GM12878 (cell line): ENCODE measurements around the gene NDUFB7. TPM values are rescaled to one million over a fixed set of nuclear protein-coding genes. Genes with fewer than 3 reads are reported as not detected.

Experiments used
- ATAC-seq: fragments of 200-7000 bp; cut with Tn5 transposase; 3 replicates; pipeline ENCODE4 v1.9.1; 2020; ENCODE audit warnings: mild to moderate bottlenecking, moderate library complexity
- BruUV-seq: library from RNA; stranded (reverse); fragments of 400-500 nt; replicated peaks from 2 replicates; lab custom pipeline; 2021; lab: Mats Ljungman, UMichigan
- CTCF ChIA-PET: fragments of 300-600 bp; sonication (Branson Sonifier 250); formaldehyde crosslinking; extraction: SDS; loops from one replicate; lab custom pipeline; 2021; ENCODE audit warnings: inconsistent platforms; lab: Yijun Ruan, JAX
- POLR2A ChIA-PET: fragments of 350-600 bp; formaldehyde crosslinking; extraction: SDS; loops from one replicate; lab custom pipeline; 2021; ENCODE audit warnings: inconsistent platforms; lab: Charles Lee
- RAD21 ChIA-PET: fragments of 300-600 bp; sonication (Branson Sonifier 250); formaldehyde crosslinking; loops from one replicate; lab custom pipeline; 2023; ENCODE audit warnings: antibody characterized with exemption; ENCODE audit not compliant: unreplicated experiment; lab: Charles Lee
- SMC1A ChIA-PET: fragments of 300-600 bp; sonication (Branson Sonifier 250); formaldehyde crosslinking; loops from one replicate; lab custom pipeline; 2023; ENCODE audit not compliant: unreplicated experiment, uncharacterized antibody; lab: Charles Lee
- DNase-seq: peaks from one replicate; pipeline ENCODE4 v3.0.0-alpha.2; 2011; ENCODE audit warnings: low read depth, low spot score
- FAIRE-seq: peaks from 3 replicates; lab custom pipeline; 2011; peaks lifted over from hg19 to GRCh38; lab: Jason Lieb, UNC
- H2AFZ ChIP-seq: 2 replicates; pipeline ENCODE4 v1.6.0; 2011; ENCODE audit warnings: low read depth, low read length, control low read depth; ENCODE audit not compliant: control insufficient read depth
- H3K27ac ChIP-seq: 2 replicates; pipeline ENCODE4 v1.5.1; 2011; ENCODE audit warnings: control low read depth; ENCODE audit not compliant: control insufficient read depth, insufficient read depth
- H3K27me3 ChIP-seq, 2 experiments: replicated peaks in 1 of 2; 2 replicates each; pipeline versions ENCODE4 v1.6.0 to v1.6.1; 2011; ENCODE audit warnings: low read length in 1 of 2; ENCODE audit not compliant: control insufficient read depth in 2 of 2, insufficient read depth in 2 of 2
- H3K36me3 ChIP-seq, 2 experiments: 2 replicates each; pipeline ENCODE4 v1.5.1; 2011; ENCODE audit warnings: low read length in 1 of 2; ENCODE audit not compliant: control insufficient read depth in 2 of 2, insufficient read depth in 2 of 2
- H3K4me1 ChIP-seq: 2 replicates; pipeline ENCODE4 v1.6.1; 2011; ENCODE audit warnings: mild to moderate bottlenecking, low read length, moderate library complexity, mixed read lengths; ENCODE audit not compliant: control insufficient read depth, insufficient read depth
- H3K4me2 ChIP-seq: 2 replicates; pipeline ENCODE4 v1.6.0; 2011; ENCODE audit warnings: control low read depth; ENCODE audit not compliant: control insufficient read depth, insufficient read depth
- H3K4me3 ChIP-seq: fragments of 200-600 bp; sonication (generic); 2 replicates; pipeline ENCODE4 v1.5.1; 2016
- H3K79me2 ChIP-seq: 2 replicates; pipeline ENCODE4 v1.6.0; 2011; ENCODE audit warnings: low read length; ENCODE audit not compliant: control insufficient read depth, insufficient read depth
- H3K9ac ChIP-seq: 2 replicates; pipeline ENCODE4 v1.8.0; 2011; ENCODE audit warnings: low read length, control low read depth, mixed read lengths; ENCODE audit not compliant: control insufficient read depth, insufficient read depth
- H3K9me3 ChIP-seq: replicated peaks from 3 replicates; pipeline ENCODE4 v1.5.1; 2011; ENCODE audit warnings: mild to moderate bottlenecking, low read length; ENCODE audit not compliant: control insufficient read depth, insufficient read depth
- H4K20me1 ChIP-seq: 2 replicates; pipeline ENCODE4 v1.6.0; 2011; ENCODE audit not compliant: control insufficient read depth, insufficient read depth
- EED ChIP-seq: sonication (generic); IDR thresholded peaks from 2 replicates; pipeline ENCODE4 v1.6.1; 2016; ENCODE audit warnings: antibody characterized with exemption, low read depth
- HDAC2 ChIP-seq: fragments of 200-600 bp; sonication (generic); IDR thresholded peaks from 2 replicates; pipeline ENCODE4 v1.6.1; 2017
- HDAC6 ChIP-seq: fragments of 200-600 bp; sonication (generic); IDR thresholded peaks from one replicate; pipeline ENCODE4 v1.8.0; 2017; ENCODE audit warnings: antibody characterized with exemption; ENCODE audit not compliant: unreplicated experiment
- MXI1 ChIP-seq: fragments of 150-350 bp; IDR thresholded peaks from 2 replicates; pipeline ENCODE4 v1.6.1; 2011; ENCODE audit warnings: low read depth, mild to moderate bottlenecking, inconsistent platforms, low read length, improper control_type of control experiment
- NFIC ChIP-seq: IDR thresholded peaks from 2 replicates; pipeline ENCODE4 v1.6.1; 2012; ENCODE audit warnings: low read depth, mild to moderate bottlenecking, inconsistent platforms, low read length, moderate library complexity
- NFYA ChIP-seq: IDR thresholded peaks from 2 replicates; pipeline ENCODE4 v1.6.1; 2011; ENCODE audit warnings: low read depth, mild to moderate bottlenecking, low read length, improper control_type of control experiment, borderline replicate concordance
- NRF1 ChIP-seq: conservative IDR thresholded peaks from 2 replicates; pipeline ENCODE4 v1.6.1; 2011; ENCODE audit warnings: mild to moderate bottlenecking, low read depth, low read length, improper control_type of control experiment
- PAX5 ChIP-seq: IDR thresholded peaks from 2 replicates; pipeline ENCODE4 v1.6.1; 2011; ENCODE audit warnings: low read depth, low read length, borderline replicate concordance
- POLR2A ChIP-seq: IDR thresholded peaks from 2 replicates; pipeline ENCODE4 v1.6.1; 2011; ENCODE audit warnings: low read depth, mild to moderate bottlenecking, low read length
- REST ChIP-seq: IDR thresholded peaks from 2 replicates; pipeline ENCODE4 v1.6.1; 2012; ENCODE audit warnings: mild to moderate bottlenecking, low read depth, low read length
- RFX5 ChIP-seq: IDR thresholded peaks from 2 replicates; pipeline ENCODE4 v1.6.1; 2011; ENCODE audit warnings: low read depth, low read length, improper control_type of control experiment
- SUZ12 ChIP-seq: fragments of 200-600 bp; sonication (generic); IDR thresholded peaks from one replicate; pipeline ENCODE4 v1.6.1; 2018; ENCODE audit warnings: antibody characterized with exemption, mild to moderate bottlenecking; ENCODE audit not compliant: unreplicated experiment
- TCF12 ChIP-seq: IDR thresholded peaks from 2 replicates; pipeline ENCODE4 v1.6.1; 2011; ENCODE audit warnings: low read depth, mild to moderate bottlenecking, low read length
- WRNIP1 ChIP-seq: IDR thresholded peaks from 2 replicates; pipeline ENCODE4 v1.6.1; 2011; ENCODE audit warnings: low read depth, low read length, improper control_type of control experiment, borderline replicate concordance
- YY1 ChIP-seq: IDR thresholded peaks from 2 replicates; pipeline ENCODE4 v1.6.1; 2011; ENCODE audit warnings: low read depth, mild to moderate bottlenecking, low read length
- ZNF217 ChIP-seq: fragments of 450-650 bp; IDR thresholded peaks from 2 replicates; pipeline ENCODE4 v1.6.1; 2017; ENCODE audit warnings: antibody characterized with exemption, mild to moderate bottlenecking
- ZZZ3 ChIP-seq: IDR thresholded peaks from 2 replicates; pipeline ENCODE4 v1.6.1; 2011; ENCODE audit warnings: low read depth; ENCODE audit not compliant: control insufficient read depth, insufficient read length
- WGBS: methylation state at CpG from one replicate; pipeline ENCODE4 v1.1.6; 2016; ENCODE audit warnings: low lambda C conversion rate; ENCODE audit not compliant: insufficient replicate concordance, insufficient coverage; ENCODE audit errors: missing lambda C conversion rate; 5-methylcytosine and 5-hydroxymethylcytosine counted together
- in situ Hi-C: fragments of 300-500 bp; cut with MboI; formaldehyde crosslinking; loops from 9 replicates; pipeline ENCODE4 v1.14.3; 2018; ENCODE audit warnings: mixed read lengths
- intact Hi-C: fragments of 100-400 bp; cut with micrococcal nuclease; formaldehyde crosslinking; loops from one replicate; pipeline ENCODE4 v1.14.2; 2022; ENCODE audit not compliant: unreplicated experiment
- polyA plus RNA-seq, 11 experiments: library from polyadenylated mRNA; depleted of rRNA in 4 of 11; unstranded in 6 of 11; stranded (reverse) in 5 of 11; fragments of >200 nt; fragmentation: Nextera tagmentation in 4 of 11; fragmentation: Illumina TruSeq in 1 of 11; extraction: Ambion mirVana in 4 of 11; extraction: Trizol in 1 of 11; gene quantifications; 1 replicate in 1 of 11; 2 replicates in 10 of 11; pipeline versions ENCODE4 v1.2.1 to v1.2.3, GENCODE V29; 2011 to 2016; ENCODE audit warnings: inconsistent platforms in 2 of 11, missing spikeins in 2 of 11, low read depth in 1 of 11
- total RNA-seq, 4 experiments: library from RNA; depleted of rRNA in 3 of 4; stranded (reverse); fragments of >200 nt in 3 of 4; fragmentation: Illumina TruSeq in 1 of 4; extraction: Trizol in 1 of 4; gene quantifications; 2 replicates each; pipeline versions ENCODE4 v1.2.1 to v1.2.3, GENCODE V29; 2013 to 2021
- TF ChIP-seq, protein P1 (sequence below): fragments of 450-650 bp; formaldehyde crosslinking; IDR thresholded peaks from 2 replicates; pipeline ENCODE4 v1.4.0; 2022; ENCODE audit warnings: mild to moderate bottlenecking, moderate library complexity
- TF ChIP-seq, protein P2 (sequence below): IDR thresholded peaks from 2 replicates; pipeline ENCODE4 v1.6.1; 2012; ENCODE audit warnings: low read length, inconsistent platforms

Gene NDUFB7
- total and polyA plus RNA-seq, 10 of the 15 experiments (the other 5 are each of a cell fraction or from before 2014, with no cell fraction given) = 14.6 to 480 (median 182) TPM

- Histone ChIP-seq H3K9me3 (no peaks in the 10 kb centered on the region), H3K27ac (no peak overlapping the region), H3K9ac (no peak overlapping the region), H3K36me3 (peaks cover 0 to 9% of the 10 kb centered on the region in 2 experiments; a peak in 2 of 4 replicates), H2AFZ (no peak overlapping the region), H3K4me2 (no peak overlapping the region), H3K4me1 (peaks cover 11% of the 10 kb centered on the region), H3K4me3 (no peak overlapping the region), H4K20me1 (no peaks in the 10 kb centered on the region), H3K27me3 (no peaks in the 10 kb centered on the region), H3K79me2 (peaks cover 2% of the 10 kb centered on the region; the same call in 1 of the 2 replicates)
- WGBS = 79% methylated on average over 8 of the region's 8 CpGs
- ChIA-PET POLR2A (interaction anchor here (1.0 kb wide), 1 partner anchor 10 kb away, joined by 11 read pairs; no protein-coding TSS in a partner anchor), SMC1A (interaction anchor here (0.9 kb wide), 1 partner anchor 11 kb away, joined by 3 read pairs; no protein-coding TSS in a partner anchor), RAD21 (interaction anchor here (1.3 kb wide), 1 partner anchor 126 kb away, joined by 5 read pairs; no protein-coding TSS in a partner anchor), CTCF (interaction anchor here (1.7 to 2.5 kb wide), 3 partner anchors 10 to 13 kb away, joined by 5 to 7 read pairs (median 6); partner anchors contain the start of gene NDUFB7)
- ATAC-seq = no peak
- BruUV-seq = no TSS peak
- no peak for FAIRE-seq
- no peak for DNase-seq
- TF ChIP-seq ZZZ3 = no peak
- no peak for TF ChIP-seq PAX5
- TF ChIP-seq POLR2A = no peak
- TF ChIP-seq MXI1 = no peak
- TF ChIP-seq YY1 = no peak
- TF ChIP-seq NRF1 = no peak
- TF ChIP-seq RFX5 = no peak
- TF ChIP-seq, protein P1, sequence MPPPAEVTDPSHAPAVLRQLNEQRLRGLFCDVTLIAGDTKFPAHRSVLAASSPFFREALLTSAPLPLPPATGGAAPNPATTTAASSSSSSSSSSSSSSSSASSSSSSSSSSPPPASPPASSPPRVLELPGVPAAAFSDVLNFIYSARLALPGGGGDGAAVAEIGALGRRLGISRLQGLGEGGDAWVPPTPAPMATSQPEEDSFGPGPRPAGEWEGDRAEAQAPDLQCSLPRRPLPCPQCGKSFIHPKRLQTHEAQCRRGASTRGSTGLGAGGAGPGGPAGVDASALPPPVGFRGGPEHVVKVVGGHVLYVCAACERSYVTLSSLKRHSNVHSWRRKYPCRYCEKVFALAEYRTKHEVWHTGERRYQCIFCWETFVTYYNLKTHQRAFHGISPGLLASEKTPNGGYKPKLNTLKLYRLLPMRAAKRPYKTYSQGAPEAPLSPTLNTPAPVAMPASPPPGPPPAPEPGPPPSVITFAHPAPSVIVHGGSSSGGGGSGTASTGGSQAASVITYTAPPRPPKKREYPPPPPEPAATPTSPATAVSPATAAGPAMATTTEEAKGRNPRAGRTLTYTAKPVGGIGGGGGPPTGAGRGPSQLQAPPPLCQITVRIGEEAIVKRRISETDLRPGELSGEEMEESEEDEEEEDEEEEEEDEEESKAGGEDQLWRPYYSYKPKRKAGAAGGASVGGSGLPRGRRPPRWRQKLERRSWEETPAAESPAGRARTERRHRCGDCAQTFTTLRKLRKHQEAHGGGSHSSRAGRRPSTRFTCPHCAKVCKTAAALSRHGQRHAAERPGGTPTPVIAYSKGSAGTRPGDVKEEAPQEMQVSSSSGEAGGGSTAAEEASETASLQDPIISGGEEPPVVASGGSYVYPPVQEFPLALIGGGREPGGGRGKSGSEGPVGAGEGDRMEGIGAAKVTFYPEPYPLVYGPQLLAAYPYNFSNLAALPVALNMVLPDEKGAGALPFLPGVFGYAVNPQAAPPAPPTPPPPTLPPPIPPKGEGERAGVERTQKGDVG (CRISPR knock-in tag) = no peak
- TF ChIP-seq, protein P2, sequence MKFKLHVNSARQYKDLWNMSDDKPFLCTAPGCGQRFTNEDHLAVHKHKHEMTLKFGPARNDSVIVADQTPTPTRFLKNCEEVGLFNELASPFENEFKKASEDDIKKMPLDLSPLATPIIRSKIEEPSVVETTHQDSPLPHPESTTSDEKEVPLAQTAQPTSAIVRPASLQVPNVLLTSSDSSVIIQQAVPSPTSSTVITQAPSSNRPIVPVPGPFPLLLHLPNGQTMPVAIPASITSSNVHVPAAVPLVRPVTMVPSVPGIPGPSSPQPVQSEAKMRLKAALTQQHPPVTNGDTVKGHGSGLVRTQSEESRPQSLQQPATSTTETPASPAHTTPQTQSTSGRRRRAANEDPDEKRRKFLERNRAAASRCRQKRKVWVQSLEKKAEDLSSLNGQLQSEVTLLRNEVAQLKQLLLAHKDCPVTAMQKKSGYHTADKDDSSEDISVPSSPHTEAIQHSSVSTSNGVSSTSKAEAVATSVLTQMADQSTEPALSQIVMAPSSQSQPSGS = no peak
- no peak for TF ChIP-seq SUZ12
- no peak for TF ChIP-seq HDAC2
- TF ChIP-seq NFYA = no peak
- no peak for TF ChIP-seq WRNIP1
- no peak for TF ChIP-seq EED
- no peak for TF ChIP-seq TCF12
- TF ChIP-seq HDAC6 = no peak
- no peak for TF ChIP-seq REST
- no peak for TF ChIP-seq NFIC
- TF ChIP-seq ZNF217 = no peak
- intact Hi-C loops = no loop called here
- in situ Hi-C loops = no loop called here
Measured at GRCh38 chr19:14561249-14561648, 10.6 kb downstream of the NDUFB7 start.
